ENCODE measurements around the gene DLST. TPM values are rescaled to one million over a fixed set of nuclear protein-coding genes. Genes with fewer than 3 reads are reported as not detected.

Gene DLST
- total RNA-seq, 1 experiment from 2014 or later, result 309 TPM

DNA sequence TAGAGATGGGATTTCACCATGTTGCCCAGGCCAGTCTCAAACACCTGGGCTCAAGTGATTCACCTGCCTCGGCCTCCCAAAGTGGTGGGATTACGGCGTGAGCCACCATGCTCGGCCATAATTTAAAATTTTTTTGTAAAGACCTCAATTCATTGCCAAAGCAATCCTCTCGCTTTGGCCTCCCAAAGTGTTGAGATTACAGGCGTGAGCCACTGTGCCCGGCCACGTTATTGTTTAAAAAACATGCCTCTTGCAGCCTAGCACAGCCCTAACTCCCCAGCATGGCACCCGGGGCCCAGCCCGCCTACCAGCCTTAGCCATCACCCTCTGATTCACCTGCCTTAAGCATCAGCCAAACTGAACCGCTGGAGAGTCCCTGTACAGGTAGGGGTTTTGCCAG lies 54.4 kb downstream of the DLST start:
- TF ChIP-seq, protein P1, sequence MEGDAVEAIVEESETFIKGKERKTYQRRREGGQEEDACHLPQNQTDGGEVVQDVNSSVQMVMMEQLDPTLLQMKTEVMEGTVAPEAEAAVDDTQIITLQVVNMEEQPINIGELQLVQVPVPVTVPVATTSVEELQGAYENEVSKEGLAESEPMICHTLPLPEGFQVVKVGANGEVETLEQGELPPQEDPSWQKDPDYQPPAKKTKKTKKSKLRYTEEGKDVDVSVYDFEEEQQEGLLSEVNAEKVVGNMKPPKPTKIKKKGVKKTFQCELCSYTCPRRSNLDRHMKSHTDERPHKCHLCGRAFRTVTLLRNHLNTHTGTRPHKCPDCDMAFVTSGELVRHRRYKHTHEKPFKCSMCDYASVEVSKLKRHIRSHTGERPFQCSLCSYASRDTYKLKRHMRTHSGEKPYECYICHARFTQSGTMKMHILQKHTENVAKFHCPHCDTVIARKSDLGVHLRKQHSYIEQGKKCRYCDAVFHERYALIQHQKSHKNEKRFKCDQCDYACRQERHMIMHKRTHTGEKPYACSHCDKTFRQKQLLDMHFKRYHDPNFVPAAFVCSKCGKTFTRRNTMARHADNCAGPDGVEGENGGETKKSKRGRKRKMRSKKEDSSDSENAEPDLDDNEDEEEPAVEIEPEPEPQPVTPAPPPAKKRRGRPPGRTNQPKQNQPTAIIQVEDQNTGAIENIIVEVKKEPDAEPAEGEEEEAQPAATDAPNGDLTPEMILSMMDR (conservative IDR thresholded peaks at IDR 0.05), result no peak
- TF ChIP-seq EZH2 (IDR thresholded peaks at IDR 0.05; ENCODE audit: low read depth), result no peak
- Histone ChIP-seq H3K79me2 (ENCODE audit: low read depth) (no peaks in the 10 kb centered on the region), H3F3A (ENCODE audit: insufficient read depth, low read depth) (peaks cover 8% of the 10 kb centered on the region; the same call in 1 of the 2 replicates), H3K4me1 (replicated peaks; ENCODE audit: insufficient read depth) (peaks cover 17% of the 10 kb centered on the region), H3K9me3 (ENCODE audit: insufficient read depth, low read depth) (no peaks in the 10 kb centered on the region), H3K9me2 (ENCODE audit: insufficient read depth) (no peaks in the 10 kb centered on the region), H3K36me3 (ENCODE audit: low read depth) (no peaks in the 10 kb centered on the region), H3K4me2 (no peak overlapping the region), H3K27me3 (ENCODE audit: insufficient read depth, low read depth) (no peaks in the 10 kb centered on the region), H4K20me1 (ENCODE audit: insufficient read depth) (no peaks in the 10 kb centered on the region), H2AFZ (no peak overlapping the region), H3K27ac (no peak overlapping the region), H3K4me3 (no peak overlapping the region)
- intact Hi-C loops (cut with micrococcal nuclease; ENCODE audit: unreplicated experiment), result no loop called here
- CTCF ChIA-PET, result interaction anchor here (0.7 kb wide), 1 partner anchor 314 kb away, joined by 3 read pairs; no protein-coding TSS in a partner anchor
- BruUV-seq (replicated peaks), result no TSS peak
- no peak for DNase-seq
- POLR2A ChIA-PET (ENCODE audit: unreplicated experiment), result no interaction called here

DNA sequence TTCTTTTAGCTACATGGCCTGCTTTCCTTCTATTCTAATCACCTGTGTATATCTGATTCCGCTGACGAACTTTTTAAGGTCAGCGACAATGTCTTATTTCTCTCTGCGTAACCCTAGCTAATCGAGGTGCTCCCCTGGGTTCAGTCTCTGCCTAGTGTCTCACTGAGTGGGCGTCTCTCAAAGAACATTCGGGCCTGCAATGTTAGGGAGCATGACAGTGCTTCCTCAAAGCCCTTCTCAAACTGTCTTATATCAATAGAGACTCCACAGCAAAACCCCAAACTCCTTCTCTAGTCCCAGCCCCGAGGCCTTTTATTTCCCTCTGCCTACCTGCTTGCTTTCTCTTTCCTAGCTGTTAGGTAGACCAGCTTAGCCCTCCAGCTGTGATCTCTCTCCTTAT lies 55.0 kb downstream of the DLST start:
- peaks cover 17% of the 10 kb centered on the region for H3K4me1 ChIP-seq (replicated peaks; ENCODE audit: insufficient read depth)
- peaks cover 8% of the 10 kb centered on the region; the same call in 1 of the 2 replicates for H3F3A ChIP-seq (ENCODE audit: insufficient read depth, low read depth)
- no peaks in the 10 kb centered on the region for H3K9me2 ChIP-seq (ENCODE audit: insufficient read depth)
- POLR2A ChIA-PET (ENCODE audit: unreplicated experiment), result no interaction called here
- intact Hi-C loops (cut with micrococcal nuclease; ENCODE audit: unreplicated experiment), result no loop called here
- H3K4me2 ChIP-seq, result no peak overlapping the region
- H2AFZ ChIP-seq, result no peak overlapping the region
- no peak for TF ChIP-seq EZH2 (IDR thresholded peaks at IDR 0.05; ENCODE audit: low read depth)
- TF ChIP-seq, protein P1 (conservative IDR thresholded peaks at IDR 0.05), result no peak
- H3K4me3 ChIP-seq, result no peak overlapping the region
- no peaks in the 10 kb centered on the region for H4K20me1 ChIP-seq (ENCODE audit: insufficient read depth)
- no peaks in the 10 kb centered on the region for H3K79me2 ChIP-seq (ENCODE audit: low read depth)
- CTCF ChIA-PET, result no interaction called here
- no peaks in the 10 kb centered on the region for H3K9me3 ChIP-seq (ENCODE audit: insufficient read depth, low read depth)
- no peak overlapping the region for H3K27ac ChIP-seq
- no peaks in the 10 kb centered on the region for H3K27me3 ChIP-seq (ENCODE audit: insufficient read depth, low read depth)
- H3K36me3 ChIP-seq (ENCODE audit: low read depth), result no peaks in the 10 kb centered on the region
- no peak for DNase-seq
- BruUV-seq (replicated peaks), result no TSS peak

DNA sequence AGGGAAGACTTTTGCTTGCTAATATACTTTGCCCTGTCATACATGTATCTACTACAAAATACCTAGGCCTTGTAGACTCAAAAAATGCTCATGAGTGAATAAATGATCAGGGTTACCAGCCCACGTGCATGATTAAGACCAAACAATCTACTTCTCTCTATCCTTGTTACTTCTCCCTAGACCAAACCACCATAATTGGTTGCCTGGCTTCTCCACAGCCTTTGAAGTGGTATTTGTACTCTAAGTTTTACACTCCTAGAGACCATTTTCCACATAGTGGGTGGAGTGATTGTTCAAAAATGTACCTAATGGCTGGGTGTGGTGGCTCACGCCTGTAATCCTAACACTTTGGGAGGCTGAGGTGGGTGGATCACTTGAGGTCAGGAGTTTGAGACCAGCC lies 55.5 kb downstream of the DLST start:
- Histone ChIP-seq H3K9me3 (ENCODE audit: insufficient read depth, low read depth) (no peaks in the 10 kb centered on the region), H3K9me2 (ENCODE audit: insufficient read depth) (no peaks in the 10 kb centered on the region), H3K79me2 (ENCODE audit: low read depth) (no peaks in the 10 kb centered on the region), H3K27ac (no peak overlapping the region), H3K27me3 (ENCODE audit: insufficient read depth, low read depth) (no peaks in the 10 kb centered on the region), H3F3A (ENCODE audit: insufficient read depth, low read depth) (peaks cover 8% of the 10 kb centered on the region; the same call in 1 of the 2 replicates), H4K20me1 (ENCODE audit: insufficient read depth) (no peaks in the 10 kb centered on the region), H3K4me1 (replicated peaks; ENCODE audit: insufficient read depth) (peaks cover 17% of the 10 kb centered on the region), H3K36me3 (ENCODE audit: low read depth) (no peaks in the 10 kb centered on the region), H2AFZ (no peak overlapping the region), H3K4me3 (no peak overlapping the region), H3K4me2 (no peak overlapping the region)
- POLR2A ChIA-PET (ENCODE audit: unreplicated experiment), result no interaction called here
- no peak for DNase-seq
- intact Hi-C loops (cut with micrococcal nuclease; ENCODE audit: unreplicated experiment), result no loop called here
- no peak for TF ChIP-seq EZH2 (IDR thresholded peaks at IDR 0.05; ENCODE audit: low read depth)
- TF ChIP-seq, protein P1 (conservative IDR thresholded peaks at IDR 0.05), result no peak
- CTCF ChIA-PET, result no interaction called here
- BruUV-seq (replicated peaks), result no TSS peak
